Bronchial epithelial cell (primary cell): ENCODE results near the gene ERMARD. TPM values are rescaled to one million over a fixed set of nuclear protein-coding genes. Genes with fewer than 3 reads are reported as not detected.
A peak's percentile ranks its signal among the peaks of the same experiment; 100 is the strongest.

Experiments
- DNase-seq: peaks from one replicate; pipeline ENCODE4 v3.0.0-alpha.2; 2010; ENCODE audit warnings: low read depth
- FAIRE-seq: peaks from 2 replicates; lab custom pipeline; 2011; peaks lifted over from hg19 to GRCh38; lab: Jason Lieb, UNC
- H3K27me3 ChIP-seq: 2 replicates; pipeline ENCODE4 v1.5.1; 2011; ENCODE audit warnings: low read length; ENCODE audit not compliant: control insufficient read depth, insufficient read depth
- H3K36me3 ChIP-seq: 2 replicates; pipeline ENCODE4 v1.5.1; 2011; ENCODE audit warnings: low read length; ENCODE audit not compliant: control insufficient read depth, insufficient read depth
- H3K4me3 ChIP-seq: 2 replicates; pipeline ENCODE4 v1.5.1; 2011; ENCODE audit warnings: mild to moderate bottlenecking, low read depth, low read length, control low read depth
- total RNA-seq: library from RNA; depleted of rRNA; stranded (reverse); fragments of >200 nt; gene quantifications from 2 replicates; pipeline ENCODE4 v1.2.1, GENCODE V29; 2014
- TF ChIP-seq, protein P1 (sequence below): IDR thresholded peaks from 2 replicates; pipeline ENCODE4 v1.5.1; 2011; ENCODE audit warnings: mild to moderate bottlenecking, moderate library complexity, low read length, control low read depth, inconsistent platforms; ENCODE audit not compliant: insufficient read depth, severe bottlenecking

Gene ERMARD
- total RNA-seq, 1 donor from 2014 or later: 25.8 TPM

DNA sequence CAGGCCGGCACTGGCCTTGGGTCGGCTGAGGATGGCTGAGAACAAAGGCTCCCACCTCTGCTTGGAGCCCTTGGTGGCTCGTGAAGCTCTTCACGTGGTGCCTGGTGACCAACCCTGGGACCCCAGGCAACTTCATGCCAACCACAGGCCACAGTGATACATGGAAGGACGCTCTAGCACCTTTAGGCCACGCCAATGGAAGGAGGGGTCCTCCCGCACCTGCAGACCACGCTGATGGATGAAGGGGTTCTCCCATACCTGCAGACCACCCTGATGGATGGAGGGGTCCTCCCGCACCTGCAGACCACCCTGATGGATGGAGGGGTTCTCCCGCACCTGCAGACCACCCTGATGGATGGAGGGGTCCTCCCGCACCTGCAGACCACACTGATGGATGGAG, 62.5 kb downstream of the ERMARD start:
- Histone ChIP-seq H3K27me3 (no peaks in the 10 kb centered on the region), H3K36me3 (no peaks in the 10 kb centered on the region), H3K4me3 (no peak overlapping the region)
- TF ChIP-seq, protein P1, sequence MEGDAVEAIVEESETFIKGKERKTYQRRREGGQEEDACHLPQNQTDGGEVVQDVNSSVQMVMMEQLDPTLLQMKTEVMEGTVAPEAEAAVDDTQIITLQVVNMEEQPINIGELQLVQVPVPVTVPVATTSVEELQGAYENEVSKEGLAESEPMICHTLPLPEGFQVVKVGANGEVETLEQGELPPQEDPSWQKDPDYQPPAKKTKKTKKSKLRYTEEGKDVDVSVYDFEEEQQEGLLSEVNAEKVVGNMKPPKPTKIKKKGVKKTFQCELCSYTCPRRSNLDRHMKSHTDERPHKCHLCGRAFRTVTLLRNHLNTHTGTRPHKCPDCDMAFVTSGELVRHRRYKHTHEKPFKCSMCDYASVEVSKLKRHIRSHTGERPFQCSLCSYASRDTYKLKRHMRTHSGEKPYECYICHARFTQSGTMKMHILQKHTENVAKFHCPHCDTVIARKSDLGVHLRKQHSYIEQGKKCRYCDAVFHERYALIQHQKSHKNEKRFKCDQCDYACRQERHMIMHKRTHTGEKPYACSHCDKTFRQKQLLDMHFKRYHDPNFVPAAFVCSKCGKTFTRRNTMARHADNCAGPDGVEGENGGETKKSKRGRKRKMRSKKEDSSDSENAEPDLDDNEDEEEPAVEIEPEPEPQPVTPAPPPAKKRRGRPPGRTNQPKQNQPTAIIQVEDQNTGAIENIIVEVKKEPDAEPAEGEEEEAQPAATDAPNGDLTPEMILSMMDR: no peak
- DNase-seq (no peak), FAIRE-seq (no peak)

DNA sequence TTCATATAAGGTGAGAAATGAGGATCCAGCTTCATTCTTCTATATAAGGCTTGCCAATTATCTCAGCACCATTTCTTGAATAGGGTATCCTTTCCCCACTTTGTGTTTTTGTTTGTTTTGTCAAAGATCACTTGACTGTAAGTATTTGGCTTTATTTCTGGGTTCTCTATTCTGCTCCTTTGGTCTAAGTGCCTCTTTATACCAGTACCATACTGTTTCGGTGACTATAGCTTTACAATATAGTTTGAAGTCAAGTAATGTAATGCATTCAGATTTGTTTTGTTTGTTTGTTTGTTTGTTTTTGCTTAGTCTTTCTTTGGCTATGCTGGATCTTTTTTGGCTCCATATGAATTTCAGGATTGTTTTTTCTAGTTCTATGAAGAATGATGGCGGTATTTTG, 64.6 kb downstream of the ERMARD start:
- FAIRE-seq: no peak
- TF ChIP-seq, protein P1: no peak
- no peak for DNase-seq
- Histone ChIP-seq H3K36me3 (no peaks in the 10 kb centered on the region), H3K27me3 (no peaks in the 10 kb centered on the region), H3K4me3 (no peak overlapping the region)

DNA sequence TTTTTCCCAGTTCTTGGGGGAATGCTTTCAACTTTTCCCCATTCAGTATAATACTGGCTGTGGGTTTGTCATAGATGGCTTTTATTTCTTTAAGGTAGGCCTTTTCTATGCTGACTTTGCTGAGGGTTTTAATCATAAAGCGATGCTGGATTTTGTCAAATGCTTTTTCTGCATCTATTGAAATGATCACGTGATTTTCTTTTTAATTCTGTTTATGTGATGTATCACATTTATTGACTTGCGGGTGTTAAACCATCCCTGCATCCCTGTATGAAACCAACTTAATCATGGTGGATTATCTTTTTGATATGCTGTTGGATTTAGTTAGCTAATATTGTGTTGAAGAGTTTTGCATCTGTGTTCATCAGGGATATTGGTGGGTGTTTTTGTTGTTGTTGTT, 65.6 kb downstream of the ERMARD start:
- Histone ChIP-seq H3K27me3 (no peaks in the 10 kb centered on the region), H3K4me3 (no peak overlapping the region), H3K36me3 (no peaks in the 10 kb centered on the region)
- TF ChIP-seq, protein P1: no peak
- FAIRE-seq: no peak
- no peak for DNase-seq

DNA sequence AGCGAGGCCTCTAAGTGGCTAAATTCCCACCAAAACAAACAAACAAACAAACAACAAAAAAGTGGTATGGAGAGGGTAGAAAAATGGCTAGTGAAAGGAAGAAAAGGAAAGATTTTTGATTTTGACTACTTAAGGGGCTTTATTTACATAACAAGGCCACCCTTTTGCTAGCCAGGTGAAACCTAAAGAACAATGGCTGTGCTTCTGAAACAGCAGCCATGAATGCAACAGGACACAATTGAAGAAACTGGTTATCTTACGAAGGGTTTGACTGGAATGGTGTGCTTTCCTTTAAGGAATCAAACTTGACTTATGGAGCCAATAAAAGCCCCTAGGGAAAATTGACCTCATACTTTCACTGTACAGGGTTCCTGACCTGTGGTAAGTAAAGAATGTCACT, 68.9 kb downstream of the ERMARD start:
- no peaks in the 10 kb centered on the region for H3K36me3 ChIP-seq
- H3K27me3 ChIP-seq: no peaks in the 10 kb centered on the region
- FAIRE-seq (no peak), DNase-seq (no peak)
- TF ChIP-seq, protein P1: no peak
- no peak overlapping the region for H3K4me3 ChIP-seq

DNA sequence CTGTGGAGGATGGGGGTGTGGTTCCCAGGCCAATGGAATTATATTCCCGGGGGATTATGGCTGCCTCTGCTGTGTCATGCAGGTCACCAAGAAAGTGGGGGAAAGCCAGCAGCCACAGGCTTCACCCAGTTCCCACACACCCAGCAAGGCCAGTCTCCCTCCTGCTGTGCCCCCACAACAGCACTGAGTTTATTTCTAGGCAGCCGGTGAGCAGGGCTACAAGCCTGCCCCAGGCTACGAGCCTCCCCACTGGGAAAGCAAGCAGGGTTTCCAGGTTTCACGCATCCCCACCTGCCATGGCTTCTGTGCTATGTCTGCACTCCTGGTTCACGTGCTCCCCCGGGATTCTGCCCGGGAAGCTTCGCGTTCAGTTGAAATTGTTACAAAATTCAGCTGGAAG, 72.6 kb downstream of the ERMARD start:
- TF ChIP-seq, protein P1: no peak
- peak; percentile 13 for FAIRE-seq
- H3K36me3 ChIP-seq: no peaks in the 10 kb centered on the region
- DNase-seq: no peak
- no peaks in the 10 kb centered on the region for H3K27me3 ChIP-seq
- H3K4me3 ChIP-seq: no peak overlapping the region

DNA sequence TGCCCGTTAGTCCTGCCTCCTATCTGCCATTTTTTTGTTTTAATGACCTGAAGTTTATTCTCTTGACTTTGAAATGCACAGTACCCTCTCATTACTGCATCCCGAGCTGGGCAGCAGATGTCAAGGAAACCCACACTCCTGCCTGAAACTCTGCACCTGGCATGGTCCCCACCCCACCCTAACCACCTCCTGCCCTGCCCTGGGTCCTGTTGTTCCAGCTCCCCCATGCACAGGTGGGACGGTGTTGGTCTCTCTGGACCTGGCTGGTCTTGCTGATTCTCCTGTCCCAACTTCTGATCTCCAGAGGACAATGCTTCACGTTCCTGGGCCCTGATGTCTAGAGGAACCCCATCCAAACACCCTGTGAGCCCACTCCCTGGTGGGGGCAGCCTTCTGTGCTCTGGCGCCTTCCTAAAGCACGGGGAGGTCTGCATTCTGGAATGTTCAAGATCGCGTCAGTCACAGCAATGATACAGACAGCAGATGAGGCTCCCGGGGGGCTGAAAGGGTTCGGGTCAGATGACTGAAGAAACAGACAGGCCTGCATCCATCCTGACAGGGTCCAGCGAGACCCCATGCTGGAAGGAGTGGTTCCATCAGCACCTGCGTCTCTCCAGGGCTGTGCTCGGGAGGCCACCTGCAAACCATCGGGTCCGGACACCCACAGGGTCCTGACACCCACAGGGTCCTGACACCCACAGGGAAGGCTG, 73.6 kb downstream of the ERMARD start:
- FAIRE-seq (no peak), DNase-seq (no peak)
- Histone ChIP-seq H3K27me3 (no peaks in the 10 kb centered on the region), H3K36me3 (no peaks in the 10 kb centered on the region), H3K4me3 (no peak overlapping the region)
- TF ChIP-seq, protein P1: no peak
